GM18868 (cell line): Measurements from ENCODE around the gene OLAH.
"Not testable (repeated sequence)": the region's sequence is repeated elsewhere in the genome, so short reads cannot be mapped to it uniquely, and the experiment has no call there.

Experiments
- ATAC-seq: cut with Tn5 transposase; IDR thresholded peaks from one replicate; pipeline ENCODE4 v1.9.1; 2021; ENCODE audit warnings: mild to moderate bottlenecking, moderate library complexity; ENCODE audit not compliant: unreplicated experiment

Gene OLAH

GRCh38 chr10:15043674-15044073, at the start of gene OLAH:
Gene OLAH (plus strand): TSS chr10:15043943. CDS start chr10:15047289, 3,346 bp downstream.
- ATAC-seq: no peak

DNA sequence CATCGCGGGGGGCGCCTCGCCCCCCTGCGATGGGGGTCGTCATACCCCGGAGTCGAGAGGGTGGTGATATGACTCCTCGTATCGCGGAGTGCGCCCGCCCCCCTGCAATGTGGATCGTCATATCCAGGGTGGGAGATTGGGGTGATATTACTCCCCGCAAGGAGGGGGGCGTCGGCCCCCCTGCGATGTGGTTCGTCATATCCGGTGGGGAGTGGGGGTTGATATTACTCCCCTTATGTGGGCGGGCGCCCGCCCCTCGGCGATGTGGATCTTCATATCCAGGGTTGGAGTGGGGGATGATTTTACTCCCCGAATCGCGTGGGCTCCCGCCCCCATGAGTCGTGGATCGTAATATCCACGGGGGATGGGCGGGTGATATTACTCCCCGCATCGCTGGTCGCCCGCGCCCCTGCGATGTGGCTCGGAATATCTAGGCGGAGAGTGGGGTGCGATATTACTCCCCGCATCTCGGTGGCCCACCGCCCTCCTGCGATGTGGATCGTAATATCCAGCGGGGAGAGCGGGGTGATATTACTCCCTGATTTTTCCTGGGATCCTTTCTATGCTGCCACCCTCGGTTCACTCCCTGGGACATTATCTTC, 47.7 kb upstream of the OLAH start:
- no peak for ATAC-seq

DNA sequence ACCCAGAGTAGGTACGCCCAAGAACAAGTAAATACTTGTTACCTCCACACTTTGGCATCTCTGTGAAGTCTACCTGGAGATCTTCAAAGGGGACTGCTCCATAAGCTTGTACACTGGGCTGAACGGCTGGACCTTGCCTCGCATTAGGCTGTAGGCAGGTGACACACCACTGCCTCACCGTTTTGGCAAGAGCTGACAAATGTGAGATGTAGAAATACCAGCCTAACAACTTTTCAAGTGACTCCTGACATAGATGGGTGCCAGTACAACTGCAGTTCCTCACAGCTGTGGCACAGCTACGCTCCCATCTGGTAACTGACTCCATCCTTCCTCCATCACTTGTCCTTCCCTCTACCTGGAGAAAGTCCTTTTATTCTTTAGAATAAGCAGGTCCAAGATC, 30.2 kb upstream of the OLAH start:
- not testable (repeated sequence) for ATAC-seq

- ATAC-seq: no peak
Observed at GRCh38 chr10:15015451-15015850, 28.3 kb upstream of the OLAH start.

- ATAC-seq: not testable (repeated sequence)
Observed at GRCh38 chr10:15020966-15021365, 22.8 kb upstream of the OLAH start.

DNA sequence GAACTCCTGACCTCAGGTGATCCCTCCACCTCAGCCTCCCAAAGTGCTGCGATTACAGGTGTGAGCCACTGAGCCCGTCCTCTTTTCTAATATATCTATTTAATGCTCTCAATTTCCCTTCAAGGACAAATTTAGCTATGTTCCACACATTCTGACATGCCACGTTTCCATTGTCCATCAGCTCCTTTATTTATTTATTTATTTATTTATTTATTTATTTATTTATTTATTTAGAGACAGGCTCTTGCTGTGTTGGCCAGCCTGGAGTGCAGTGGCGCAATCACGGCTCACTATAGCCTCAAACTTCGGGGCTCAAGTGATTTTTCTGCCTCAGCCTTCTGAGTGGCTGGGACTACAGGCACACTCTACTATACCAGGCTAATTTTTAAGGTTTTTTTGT, 20.7 kb upstream of the OLAH start:
- not testable (repeated sequence) for ATAC-seq

- not testable (repeated sequence) for ATAC-seq
Observed at GRCh38 chr10:15024017-15025004, 19.4 kb upstream of the OLAH start.

GRCh38 chr10:15025040-15025439, 18.7 kb upstream of the OLAH start:
- not testable (repeated sequence) for ATAC-seq

GRCh38 chr10:15027741-15028140, 16.0 kb upstream of the OLAH start:
- ATAC-seq: no peak

DNA sequence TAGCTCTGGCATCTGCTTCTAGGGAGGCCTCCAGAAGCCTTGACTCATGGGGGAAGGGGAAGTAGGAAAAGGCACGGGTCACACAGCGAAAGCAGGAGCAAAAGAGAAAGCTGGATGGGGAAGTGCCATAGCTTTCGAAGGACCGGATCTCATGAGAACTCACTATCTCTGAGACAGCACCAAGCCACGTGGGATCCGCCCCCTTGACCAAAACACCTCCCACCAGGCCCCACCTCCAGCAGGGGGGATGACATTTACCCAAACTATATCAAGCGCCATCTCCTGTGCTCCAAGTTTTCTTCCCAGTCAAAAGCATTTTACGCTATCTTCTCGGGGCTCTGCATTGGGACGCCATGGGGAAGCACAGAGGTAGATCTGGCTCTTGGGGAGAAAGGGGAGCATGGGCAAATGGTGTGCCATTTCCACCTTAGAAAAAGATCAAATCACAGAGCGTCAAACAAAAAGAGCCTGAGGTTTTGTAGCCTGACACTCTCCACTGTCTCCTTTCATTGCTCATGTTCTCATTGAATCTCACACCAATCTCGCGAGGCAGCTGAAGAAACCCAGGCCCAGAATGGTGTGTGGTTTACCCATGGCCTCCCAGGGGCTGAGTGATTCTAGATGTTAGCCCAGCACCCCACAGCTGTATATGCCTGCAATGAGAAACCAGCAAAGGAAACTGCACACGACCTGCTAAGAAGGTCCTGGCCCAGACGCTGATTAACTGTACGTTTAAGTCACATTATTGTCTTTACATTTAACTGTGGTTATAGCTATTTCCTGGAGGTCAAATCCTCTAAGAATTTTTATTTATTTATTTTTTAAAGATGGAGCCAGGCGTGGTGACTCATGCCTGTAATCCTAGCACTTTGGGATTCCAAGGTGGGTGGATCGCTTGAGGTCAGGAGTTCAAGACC, 8.1 kb upstream of the OLAH start:
- ATAC-seq: no peak

- ATAC-seq: no peak
Observed at GRCh38 chr10:15037691-15038090, 6.1 kb upstream of the OLAH start.

GRCh38 chr10:15038416-15038815, 5.3 kb upstream of the OLAH start:
- no peak for ATAC-seq

DNA sequence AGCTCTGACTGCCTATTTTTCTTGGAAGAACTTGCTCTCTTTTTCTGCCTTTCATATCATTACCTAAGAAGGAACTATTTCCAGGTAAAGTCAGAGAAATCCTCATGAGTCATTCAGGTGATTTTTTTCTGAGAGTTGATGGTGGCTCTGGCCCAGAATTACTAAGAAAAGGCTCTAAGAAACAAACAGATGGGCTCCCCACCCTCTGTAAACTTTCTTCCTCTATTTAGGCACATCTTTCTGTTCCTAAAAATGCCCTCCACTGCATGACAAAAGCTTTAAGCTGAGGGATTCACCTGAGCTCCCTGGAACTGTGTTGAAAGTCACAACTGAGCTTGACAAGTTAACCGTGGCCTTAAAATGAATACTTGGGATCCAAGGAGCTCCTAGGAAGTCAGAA, 1.6 kb downstream of the OLAH start:
- peak; percentile 70 for ATAC-seq

DNA sequence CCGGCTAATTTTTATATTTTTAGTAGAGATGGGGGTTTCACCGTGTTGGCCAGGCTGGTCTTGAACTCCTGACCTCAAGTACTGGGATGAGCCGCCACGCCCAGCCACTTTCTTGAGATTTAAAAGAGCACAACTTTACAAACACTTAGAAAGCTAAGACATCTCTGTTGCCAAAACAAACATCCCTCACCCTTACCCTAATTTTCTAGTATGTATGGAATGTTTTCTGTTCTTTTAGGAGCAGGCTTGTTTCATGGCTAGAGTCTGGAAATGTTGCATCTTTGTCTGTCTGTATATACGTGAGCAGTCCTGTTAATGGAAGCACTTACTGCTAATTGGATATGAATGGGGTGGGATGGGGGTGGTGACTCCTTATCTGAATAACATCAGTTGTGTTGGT, 2.9 kb downstream of the OLAH start:
- ATAC-seq: no peak

- ATAC-seq: no peak
Observed at GRCh38 chr10:15049533-15049932, 5.8 kb downstream of the OLAH start.

DNA sequence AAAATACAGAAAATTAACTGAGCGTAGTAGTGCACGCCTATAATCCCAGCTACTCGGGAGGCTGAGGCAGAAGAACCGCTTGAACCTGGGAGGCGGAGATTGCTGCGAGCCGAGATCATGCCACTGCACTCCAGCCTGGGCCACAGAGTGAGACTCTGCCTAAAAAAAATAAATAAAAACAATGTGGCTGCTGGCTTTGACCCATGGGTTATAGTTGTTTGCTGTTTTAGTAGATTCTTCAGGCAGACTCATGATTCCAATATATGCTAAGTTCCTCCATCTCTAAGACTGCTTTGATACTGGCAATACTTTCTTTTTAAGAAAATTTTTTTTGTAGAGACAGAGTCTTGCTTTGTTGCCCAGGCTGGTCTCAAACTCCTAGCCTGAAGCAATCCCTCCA, 8.4 kb downstream of the OLAH start:
- ATAC-seq: no peak

- ATAC-seq: no peak
Observed at GRCh38 chr10:15053061-15053460, 9.3 kb downstream of the OLAH start.

DNA sequence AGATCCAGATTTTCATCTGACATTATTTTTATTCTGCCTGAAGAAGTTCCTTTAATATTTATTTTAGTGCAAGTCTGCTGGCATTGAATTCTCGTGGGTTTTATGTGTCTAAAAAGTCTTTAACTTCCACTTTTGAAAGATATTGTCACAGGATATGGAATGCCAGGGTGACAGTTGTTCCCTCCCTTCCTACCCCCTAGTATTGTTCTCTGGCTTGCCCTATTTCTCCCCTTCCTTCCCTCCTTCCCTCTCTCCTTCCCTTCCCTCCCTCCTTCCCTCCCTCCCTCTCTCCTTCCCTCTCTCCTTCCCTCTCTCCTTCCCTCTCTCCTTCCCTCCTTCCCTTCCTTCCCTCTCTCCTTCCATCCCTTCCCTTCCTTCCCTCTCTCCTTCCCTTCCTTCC, 14.9 kb downstream of the OLAH start:
- no peak for ATAC-seq

- no peak for ATAC-seq
Observed at GRCh38 chr10:15059914-15060313, 16.2 kb downstream of the OLAH start.

- ATAC-seq: no peak
Observed at GRCh38 chr10:15060638-15061037, 16.9 kb downstream of the OLAH start.

DNA sequence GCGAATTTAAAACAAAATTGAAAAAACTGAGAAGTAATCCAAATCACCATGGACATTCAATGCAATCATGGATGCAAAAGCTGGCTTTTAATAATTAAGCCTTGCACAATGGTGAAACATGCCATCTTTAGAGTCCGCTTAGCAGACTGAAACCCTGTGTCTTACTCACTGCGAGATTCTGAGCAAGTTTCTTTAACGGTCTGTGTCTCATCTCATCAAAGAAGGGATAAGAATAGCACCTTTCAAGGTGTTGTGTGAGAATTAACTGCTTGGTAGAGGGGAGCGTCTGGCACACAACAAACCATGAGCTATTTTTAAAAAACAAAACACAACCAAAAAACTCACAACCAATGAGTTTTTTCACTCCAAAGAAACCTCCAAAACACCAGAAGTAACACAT, 23.4 kb downstream of the OLAH start:
- no peak for ATAC-seq
